Measurements from ENCODE around the gene C1QL4. TPM values are rescaled to one million over a fixed set of nuclear protein-coding genes. Genes with fewer than 3 reads are reported as not detected.

C1QL4 gene
- polyA plus RNA-seq, 2 of the 4 experiments (the other 2 are of a cell fraction) = 1.5 to 2.8 TPM

DNA sequence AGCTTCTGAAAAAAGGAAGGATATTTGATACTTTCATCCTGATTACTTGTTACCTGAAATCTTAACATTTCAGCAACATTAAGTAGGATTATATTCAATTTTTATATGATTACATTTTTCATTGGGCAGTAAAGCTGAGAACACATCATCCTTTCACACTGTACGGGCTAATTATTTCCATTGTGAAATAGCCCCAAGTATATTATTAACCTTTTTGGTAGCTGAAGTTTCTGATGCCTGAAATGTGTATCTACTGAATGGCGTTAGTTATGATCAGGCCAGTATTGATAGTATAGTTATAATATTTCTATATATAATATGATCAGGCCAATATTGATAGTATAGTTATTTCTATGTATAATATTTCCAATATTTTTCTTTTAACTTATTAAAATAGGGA is 40.4 kb upstream of the C1QL4 start:
- H3K9me3 ChIP-seq = no peaks in the 10 kb centered on the region
- ChIA-PET CTCF (interaction anchor here (0.9 to 2.2 kb wide), 4 partner anchors 19 to 137 kb away, joined by 3 to 14 read pairs (median 6); no protein-coding TSS in a partner anchor), POLR2A (no interaction called here)
- H3K4me3 ChIP-seq = no peak overlapping the region
- peak overlapping the region; percentile 4; the same call in 1 of the 3 replicates for H3K4me2 ChIP-seq
- TF ChIP-seq EP300 (IDR thresholded peaks at IDR 0.05) (no peak), NFE2L2 (conservative IDR thresholded peaks at IDR 0.05; ENCODE audit: low read length) (no peak), MYC (IDR thresholded peaks at IDR 0.05; ENCODE audit: borderline replicate concordance, low read length) (no peak)
- TF ChIP-seq, protein P1, sequence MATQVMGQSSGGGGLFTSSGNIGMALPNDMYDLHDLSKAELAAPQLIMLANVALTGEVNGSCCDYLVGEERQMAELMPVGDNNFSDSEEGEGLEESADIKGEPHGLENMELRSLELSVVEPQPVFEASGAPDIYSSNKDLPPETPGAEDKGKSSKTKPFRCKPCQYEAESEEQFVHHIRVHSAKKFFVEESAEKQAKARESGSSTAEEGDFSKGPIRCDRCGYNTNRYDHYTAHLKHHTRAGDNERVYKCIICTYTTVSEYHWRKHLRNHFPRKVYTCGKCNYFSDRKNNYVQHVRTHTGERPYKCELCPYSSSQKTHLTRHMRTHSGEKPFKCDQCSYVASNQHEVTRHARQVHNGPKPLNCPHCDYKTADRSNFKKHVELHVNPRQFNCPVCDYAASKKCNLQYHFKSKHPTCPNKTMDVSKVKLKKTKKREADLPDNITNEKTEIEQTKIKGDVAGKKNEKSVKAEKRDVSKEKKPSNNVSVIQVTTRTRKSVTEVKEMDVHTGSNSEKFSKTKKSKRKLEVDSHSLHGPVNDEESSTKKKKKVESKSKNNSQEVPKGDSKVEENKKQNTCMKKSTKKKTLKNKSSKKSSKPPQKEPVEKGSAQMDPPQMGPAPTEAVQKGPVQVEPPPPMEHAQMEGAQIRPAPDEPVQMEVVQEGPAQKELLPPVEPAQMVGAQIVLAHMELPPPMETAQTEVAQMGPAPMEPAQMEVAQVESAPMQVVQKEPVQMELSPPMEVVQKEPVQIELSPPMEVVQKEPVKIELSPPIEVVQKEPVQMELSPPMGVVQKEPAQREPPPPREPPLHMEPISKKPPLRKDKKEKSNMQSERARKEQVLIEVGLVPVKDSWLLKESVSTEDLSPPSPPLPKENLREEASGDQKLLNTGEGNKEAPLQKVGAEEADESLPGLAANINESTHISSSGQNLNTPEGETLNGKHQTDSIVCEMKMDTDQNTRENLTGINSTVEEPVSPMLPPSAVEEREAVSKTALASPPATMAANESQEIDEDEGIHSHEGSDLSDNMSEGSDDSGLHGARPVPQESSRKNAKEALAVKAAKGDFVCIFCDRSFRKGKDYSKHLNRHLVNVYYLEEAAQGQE (IDR thresholded peaks at IDR 0.05) = no peak
- TF ChIP-seq, protein P2, sequence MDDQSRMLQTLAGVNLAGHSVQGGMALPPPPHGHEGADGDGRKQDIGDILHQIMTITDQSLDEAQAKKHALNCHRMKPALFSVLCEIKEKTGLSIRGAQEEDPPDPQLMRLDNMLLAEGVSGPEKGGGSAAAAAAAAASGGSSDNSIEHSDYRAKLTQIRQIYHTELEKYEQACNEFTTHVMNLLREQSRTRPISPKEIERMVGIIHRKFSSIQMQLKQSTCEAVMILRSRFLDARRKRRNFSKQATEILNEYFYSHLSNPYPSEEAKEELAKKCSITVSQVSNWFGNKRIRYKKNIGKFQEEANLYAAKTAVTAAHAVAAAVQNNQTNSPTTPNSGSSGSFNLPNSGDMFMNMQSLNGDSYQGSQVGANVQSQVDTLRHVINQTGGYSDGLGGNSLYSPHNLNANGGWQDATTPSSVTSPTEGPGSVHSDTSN (IDR thresholded peaks at IDR 0.05) = no peak
- TF ChIP-seq, protein P3, sequence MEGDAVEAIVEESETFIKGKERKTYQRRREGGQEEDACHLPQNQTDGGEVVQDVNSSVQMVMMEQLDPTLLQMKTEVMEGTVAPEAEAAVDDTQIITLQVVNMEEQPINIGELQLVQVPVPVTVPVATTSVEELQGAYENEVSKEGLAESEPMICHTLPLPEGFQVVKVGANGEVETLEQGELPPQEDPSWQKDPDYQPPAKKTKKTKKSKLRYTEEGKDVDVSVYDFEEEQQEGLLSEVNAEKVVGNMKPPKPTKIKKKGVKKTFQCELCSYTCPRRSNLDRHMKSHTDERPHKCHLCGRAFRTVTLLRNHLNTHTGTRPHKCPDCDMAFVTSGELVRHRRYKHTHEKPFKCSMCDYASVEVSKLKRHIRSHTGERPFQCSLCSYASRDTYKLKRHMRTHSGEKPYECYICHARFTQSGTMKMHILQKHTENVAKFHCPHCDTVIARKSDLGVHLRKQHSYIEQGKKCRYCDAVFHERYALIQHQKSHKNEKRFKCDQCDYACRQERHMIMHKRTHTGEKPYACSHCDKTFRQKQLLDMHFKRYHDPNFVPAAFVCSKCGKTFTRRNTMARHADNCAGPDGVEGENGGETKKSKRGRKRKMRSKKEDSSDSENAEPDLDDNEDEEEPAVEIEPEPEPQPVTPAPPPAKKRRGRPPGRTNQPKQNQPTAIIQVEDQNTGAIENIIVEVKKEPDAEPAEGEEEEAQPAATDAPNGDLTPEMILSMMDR (IDR thresholded peaks at IDR 0.05) = no peak
- TF ChIP-seq, protein P4, sequence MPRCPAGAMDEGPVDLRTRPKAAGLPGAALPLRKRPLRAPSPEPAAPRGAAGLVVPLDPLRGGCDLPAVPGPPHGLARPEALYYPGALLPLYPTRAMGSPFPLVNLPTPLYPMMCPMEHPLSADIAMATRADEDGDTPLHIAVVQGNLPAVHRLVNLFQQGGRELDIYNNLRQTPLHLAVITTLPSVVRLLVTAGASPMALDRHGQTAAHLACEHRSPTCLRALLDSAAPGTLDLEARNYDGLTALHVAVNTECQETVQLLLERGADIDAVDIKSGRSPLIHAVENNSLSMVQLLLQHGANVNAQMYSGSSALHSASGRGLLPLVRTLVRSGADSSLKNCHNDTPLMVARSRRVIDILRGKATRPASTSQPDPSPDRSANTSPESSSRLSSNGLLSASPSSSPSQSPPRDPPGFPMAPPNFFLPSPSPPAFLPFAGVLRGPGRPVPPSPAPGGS (IDR thresholded peaks at IDR 0.05) = no peak
- no peak overlapping the region for H3K27ac ChIP-seq
- no peak for ATAC-seq
- 57% methylated on average over 2 of the region's 2 CpGs for WGBS (ENCODE audit: missing lambda C conversion rate)
- no peak for FAIRE-seq
- H3K4me1 ChIP-seq = peaks cover 15% of the 10 kb centered on the region
- DNase-seq (ENCODE audit: low read depth in 1 of 2, low spot score in 1 of 2) = no peak

DNA sequence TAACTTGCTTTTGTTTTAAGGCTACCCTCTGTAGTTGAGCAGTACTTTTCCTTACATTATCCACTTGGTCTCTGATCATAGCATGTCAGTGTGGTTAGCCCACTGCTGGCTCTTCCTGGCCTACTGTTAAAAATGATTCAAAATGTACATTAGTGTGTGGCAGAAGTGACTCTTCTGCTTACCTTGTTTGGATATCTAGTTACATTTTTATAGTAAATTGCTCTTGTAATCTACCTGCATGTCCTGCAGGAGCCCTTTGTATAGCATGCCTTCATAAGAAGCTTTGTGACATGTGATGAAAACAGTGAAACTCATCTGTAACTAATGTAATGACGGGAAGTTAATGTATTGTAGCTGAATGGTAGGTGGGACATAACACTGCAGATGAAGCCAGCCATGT is 38.4 kb upstream of the C1QL4 start:
- FAIRE-seq (no peak), ATAC-seq (peak; percentile 19 to 21; a peak in 3 of 6 replicates), DNase-seq (ENCODE audit: low read depth in 1 of 2, low spot score in 1 of 2) (no peak)
- CTCF ChIA-PET = interaction anchor here (1.0 to 2.2 kb wide), 7 partner anchors 11 to 182 kb away, joined by 3 to 8 read pairs (median 3); no protein-coding TSS in a partner anchor
- POLR2A ChIA-PET = interaction anchor here (0.7 to 1.2 kb wide), 2 partner anchors 9 to 18 kb away, joined by 3 to 11 read pairs; no protein-coding TSS in a partner anchor
- TF ChIP-seq NR3C1 (IDR thresholded peaks at IDR 0.05) (no peak), EHMT2 (IDR thresholded peaks at IDR 0.05; ENCODE audit: low read depth) (no peak), ESRRA (IDR thresholded peaks at IDR 0.05; ENCODE audit: borderline replicate concordance, low read length) (no peak), SMC3 (IDR thresholded peaks at IDR 0.05) (no peak), RFX5 (IDR thresholded peaks at IDR 0.05) (no peak), FOXS1 (CRISPR knock-in tag; IDR thresholded peaks at IDR 0.05) (no peak), TP53 (CRISPR knock-in tag; IDR thresholded peaks at IDR 0.05) (no peak), ZNF302 (CRISPR knock-in tag; IDR thresholded peaks at IDR 0.05) (no peak)
- 91% methylated on average over 1 of the region's 1 CpG for WGBS (ENCODE audit: missing lambda C conversion rate)
- no peaks in the 10 kb centered on the region for H3K9me3 ChIP-seq
- no peak overlapping the region for H3K4me2 ChIP-seq
- no peak overlapping the region for H3K27ac ChIP-seq
- peaks cover 16% of the 10 kb centered on the region for H3K4me1 ChIP-seq
- no peak overlapping the region for H3K4me3 ChIP-seq
